ENCODE measurements around the gene STUB1.

STUB1 gene

GRCh38 chr16:719815-720446, 39.7 kb downstream of the STUB1 start:
- DNase-seq (ENCODE audit: low read depth in 2 of 2) = no peak

GRCh38 chr16:720447-720989, 40.3 kb downstream of the STUB1 start:
- TF ChIP-seq CTCF (IDR thresholded peaks at IDR 0.05; ENCODE audit: low read depth, low read length) = no peak
- peak overlapping the region; percentile 76 to 77 for H3K4me3 ChIP-seq (replicated peaks in 1 of 2; ENCODE audit: low read depth in 2 of 2, low read length in 2 of 2)
- peak; percentile 63 to 80 for DNase-seq (ENCODE audit: low read depth in 2 of 2)

More at GRCh38 chr16:719815-720446, 39.7 kb downstream of the STUB1 start:
- peak overlapping the region; percentile 76 to 77 for H3K4me3 ChIP-seq (replicated peaks in 1 of 2; ENCODE audit: low read depth in 2 of 2, low read length in 2 of 2)
- peak; percentile 29 for TF ChIP-seq CTCF (IDR thresholded peaks at IDR 0.05; ENCODE audit: low read depth, low read length)

- H3K4me3 ChIP-seq (replicated peaks in 1 of 2; ENCODE audit: low read depth in 2 of 2, low read length in 2 of 2) = peak within 1 kb of the TSS; percentile 76 to 77
- no peak for TF ChIP-seq CTCF (IDR thresholded peaks at IDR 0.05; ENCODE audit: low read depth, low read length)
- peak; percentile 62 to 79 for DNase-seq (ENCODE audit: low read depth in 2 of 2)
Observed at GRCh38 chr16:720990-721764, 41.0 kb downstream of the STUB1 start, which contains the start of gene ANTKMT. Gene ANTKMT, plus strand, starts transcription at chr16:721146. Its CDS starts 129 bp downstream, at chr16:721275.

GRCh38 chr16:721765-722540, 41.7 kb downstream of the STUB1 start:
- peak overlapping the region; percentile 41 to 77 for H3K4me3 ChIP-seq (replicated peaks in 1 of 2; ENCODE audit: low read depth in 2 of 2, low read length in 2 of 2)
- TF ChIP-seq CTCF (IDR thresholded peaks at IDR 0.05; ENCODE audit: low read depth, low read length) = no peak

GRCh38 chr16:722835-723633, 42.8 kb downstream of the STUB1 start:
- no peak overlapping the region for H3K4me3 ChIP-seq (replicated peaks in 1 of 2; ENCODE audit: low read depth in 2 of 2, low read length in 2 of 2)
- no peak for DNase-seq (ENCODE audit: low read depth in 2 of 2)
- TF ChIP-seq CTCF (IDR thresholded peaks at IDR 0.05; ENCODE audit: low read depth, low read length) = no peak

More at GRCh38 chr16:721765-722540, 41.7 kb downstream of the STUB1 start:
- DNase-seq (ENCODE audit: low read depth in 2 of 2) = no peak

- H3K4me3 ChIP-seq (replicated peaks in 1 of 2; ENCODE audit: low read depth in 2 of 2, low read length in 2 of 2) = no peak overlapping the region
- no peak for TF ChIP-seq CTCF (IDR thresholded peaks at IDR 0.05; ENCODE audit: low read depth, low read length)
- DNase-seq (ENCODE audit: low read depth in 2 of 2) = no peak
Observed at GRCh38 chr16:723695-724094, 43.5 kb downstream of the STUB1 start.

Data from cardiac fibroblast (primary cell).